Stromal cell of bone marrow (primary cell): Measurements from ENCODE around the gene CBX4.

Experiments used
- DNase-seq: peaks from one replicate; pipeline ENCODE4 v3.0.0-alpha.2; 2012; ENCODE audit warnings: low read depth

Gene CBX4

GRCh38 chr17:79799174-79799537 is 40.1 kb downstream of the CBX4 start:
- no peak for DNase-seq

- DNase-seq, result no peak
These were observed 40.7 kb downstream of the CBX4 start for GRCh38 chr17:79798299-79799173.

GRCh38 chr17:79797492-79798298 is 41.5 kb downstream of the CBX4 start:
- no peak for DNase-seq

- DNase-seq, result peak; percentile 97
These were observed 42.3 kb downstream of the CBX4 start, which contains the start of gene CBX8 for GRCh38 chr17:79796763-79797491. Gene CBX8, minus strand, starts transcription at chr17:79797077. Its CDS starts 79 bp downstream, at chr17:79796998.

GRCh38 chr17:79796444-79796762 is 42.8 kb downstream of the CBX4 start:
- no peak for DNase-seq

- no peak for DNase-seq
These were observed 43.3 kb downstream of the CBX4 start for GRCh38 chr17:79795795-79796443.

GRCh38 chr17:79794659-79795511 is 44.4 kb downstream of the CBX4 start:
- no peak for DNase-seq

- no peak for DNase-seq
These were observed 45.3 kb downstream of the CBX4 start for GRCh38 chr17:79793924-79794304.

GRCh38 chr17:79792984-79793923 is 46.0 kb downstream of the CBX4 start:
- DNase-seq, result no peak

GRCh38 chr17:79792341-79792871 is 46.8 kb downstream of the CBX4 start:
- no peak for DNase-seq

GRCh38 chr17:79791735-79792161 is 47.5 kb downstream of the CBX4 start:
- no peak for DNase-seq

GRCh38 chr17:79790805-79791734 is 48.2 kb downstream of the CBX4 start:
- no peak for DNase-seq

GRCh38 chr17:79789943-79790804 is 49.1 kb downstream of the CBX4 start:
- no peak for DNase-seq

GRCh38 chr17:79788989-79789942 is 50.0 kb downstream of the CBX4 start:
- no peak for DNase-seq

- no peak for DNase-seq
These were observed 50.8 kb downstream of the CBX4 start for GRCh38 chr17:79788455-79788854.

GRCh38 chr17:79786930-79787643 is 52.2 kb downstream of the CBX4 start:
- DNase-seq, result no peak
